ENCODE data around the gene ZPR1. TPM values are rescaled to one million over a fixed set of nuclear protein-coding genes. Genes with fewer than 3 reads are reported as not detected.
"Not testable (repeated sequence)": the region's sequence is repeated elsewhere in the genome, so short reads cannot be mapped to it uniquely, and the experiment has no call there.

ZPR1 gene
- total and polyA plus RNA-seq, 2 experiments from 2014 or later: 30.8 to 76.8 TPM

DNA sequence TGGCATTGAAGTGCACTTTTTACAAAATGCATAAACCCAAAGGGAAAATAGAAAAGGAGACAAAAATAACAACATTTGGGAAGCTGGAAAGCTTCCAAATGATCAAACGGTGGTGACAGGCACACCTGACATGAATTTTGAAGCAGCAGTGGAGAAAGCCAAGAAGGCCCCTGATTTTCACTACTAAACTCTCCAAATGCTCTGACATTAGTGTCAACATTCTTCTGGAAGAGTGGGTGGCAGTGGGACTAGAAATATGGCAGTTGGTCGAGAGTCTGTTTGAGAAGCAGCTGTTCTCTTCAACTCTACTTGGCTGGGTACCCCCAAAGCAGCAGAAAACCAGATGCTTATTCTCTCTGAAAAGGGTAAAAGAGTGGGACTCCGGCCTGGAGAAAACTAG is 16.2 kb upstream of the ZPR1 start:
- TF ChIP-seq EZH2phosphoT487 (IDR thresholded peaks at IDR 0.05; ENCODE audit: insufficient read depth, low read depth) (no peak), EZH2 (IDR thresholded peaks at IDR 0.05; ENCODE audit: insufficient read depth, poor library complexity, severe bottlenecking) (no peak)
- DNase-seq: no peak
- Histone ChIP-seq H3K9me3 (ENCODE audit: low read depth) (no peaks in the 10 kb centered on the region), H3K9ac (no peak overlapping the region), H3K4me1 (ENCODE audit: insufficient read depth) (peaks cover 6% of the 10 kb centered on the region), H3K27ac (no peak overlapping the region), H3K9me2 (ENCODE audit: insufficient read depth) (no peaks in the 10 kb centered on the region), H3K4me3 (no peak overlapping the region), H4K20me1 (ENCODE audit: insufficient read depth) (no peaks in the 10 kb centered on the region), H3K4me2 (ENCODE audit: unreplicated experiment) (no peak overlapping the region), H2AFZ (no peak overlapping the region), H3K36me3 (ENCODE audit: low read depth) (no peaks in the 10 kb centered on the region), H3K27me3 (replicated peaks; ENCODE audit: insufficient read depth) (no peaks in the 10 kb centered on the region), H3K79me2 (ENCODE audit: insufficient read depth) (no peaks in the 10 kb centered on the region), H3F3A (ENCODE audit: insufficient read depth) (no peaks in the 10 kb centered on the region)
- in situ Hi-C loops (cut with MboI): no loop called here
- 33 to 34% methylated on average over 3 of the region's 3 CpGs for WGBS, 2 experiments (ENCODE audit: low coverage in 1 of 2, low lambda C conversion rate in 2 of 2, missing lambda C conversion rate in 2 of 2)

DNA sequence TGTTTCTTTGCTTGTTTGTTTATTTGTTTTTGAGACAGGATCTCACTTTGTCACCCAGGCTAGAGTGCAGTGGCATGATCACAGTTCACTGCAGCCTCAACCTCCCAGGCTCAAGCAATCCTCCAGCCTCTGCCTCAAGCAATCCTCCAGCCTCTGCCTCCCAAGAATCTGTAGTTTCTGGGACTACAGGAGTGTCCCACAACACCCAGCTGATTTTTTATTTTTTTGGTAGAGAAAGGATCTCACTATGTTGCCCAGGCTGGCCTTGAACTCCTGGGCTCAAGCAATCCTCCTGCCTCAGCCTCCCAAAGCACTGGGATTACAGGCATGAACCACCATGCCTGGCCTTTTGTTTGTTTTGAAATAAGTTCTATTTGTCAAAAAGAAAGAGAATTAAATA is 13.8 kb upstream of the ZPR1 start:
- H2AFZ ChIP-seq; H3K27me3 ChIP-seq (replicated peaks; ENCODE audit: insufficient read depth); H3K9ac ChIP-seq; H3K79me2 ChIP-seq (ENCODE audit: insufficient read depth); H3K9me2 ChIP-seq (ENCODE audit: insufficient read depth); in situ Hi-C loops (cut with MboI); H3K27ac ChIP-seq; H3K4me2 ChIP-seq (ENCODE audit: unreplicated experiment); DNase-seq; H3F3A ChIP-seq (ENCODE audit: insufficient read depth); H3K4me1 ChIP-seq (ENCODE audit: insufficient read depth); H4K20me1 ChIP-seq (ENCODE audit: insufficient read depth); H3K36me3 ChIP-seq (ENCODE audit: low read depth); H3K4me3 ChIP-seq; H3K9me3 ChIP-seq (ENCODE audit: low read depth): not testable (repeated sequence)

DNA sequence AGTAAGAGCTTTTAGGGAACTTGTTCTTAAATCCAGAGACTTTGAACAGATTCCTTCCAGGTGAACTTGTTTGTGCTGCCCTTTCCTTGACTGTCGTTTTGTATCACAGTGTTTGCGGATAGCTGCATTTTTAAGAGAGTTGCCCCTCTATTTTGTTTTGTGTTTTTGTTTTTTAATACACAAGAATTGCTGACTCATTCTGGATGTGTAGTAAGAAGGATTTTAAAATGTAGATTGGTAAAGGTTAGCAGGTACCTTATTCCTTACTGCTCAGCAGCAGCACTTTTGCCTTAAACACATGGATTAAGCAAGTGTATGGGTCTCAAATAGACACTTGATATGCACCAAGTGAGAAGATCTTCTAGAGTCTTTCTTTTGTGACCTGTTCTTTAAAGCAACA is 12.8 kb upstream of the ZPR1 start:
- Histone ChIP-seq H3K9me2 (ENCODE audit: insufficient read depth) (no peaks in the 10 kb centered on the region), H3K79me2 (ENCODE audit: insufficient read depth) (no peaks in the 10 kb centered on the region), H3K4me1 (ENCODE audit: insufficient read depth) (no peaks in the 10 kb centered on the region), H3K27ac (no peak overlapping the region), H3K4me2 (ENCODE audit: unreplicated experiment) (no peak overlapping the region), H3K9me3 (ENCODE audit: low read depth) (no peaks in the 10 kb centered on the region), H3F3A (ENCODE audit: insufficient read depth) (no peaks in the 10 kb centered on the region), H3K27me3 (replicated peaks; ENCODE audit: insufficient read depth) (no peaks in the 10 kb centered on the region), H2AFZ (no peak overlapping the region), H4K20me1 (ENCODE audit: insufficient read depth) (no peaks in the 10 kb centered on the region), H3K36me3 (ENCODE audit: low read depth) (no peaks in the 10 kb centered on the region), H3K4me3 (no peak overlapping the region), H3K9ac (no peak overlapping the region)
- in situ Hi-C loops (cut with MboI): no loop called here
- WGBS, 2 experiments (ENCODE audit: low coverage in 1 of 2, low lambda C conversion rate in 2 of 2, missing lambda C conversion rate in 2 of 2): 93 to 94% methylated on average over 2 of the region's 2 CpGs
- TF ChIP-seq EZH2phosphoT487 (IDR thresholded peaks at IDR 0.05; ENCODE audit: insufficient read depth, low read depth) (no peak), EZH2 (IDR thresholded peaks at IDR 0.05; ENCODE audit: insufficient read depth, poor library complexity, severe bottlenecking) (no peak)
- no peak for DNase-seq

DNA sequence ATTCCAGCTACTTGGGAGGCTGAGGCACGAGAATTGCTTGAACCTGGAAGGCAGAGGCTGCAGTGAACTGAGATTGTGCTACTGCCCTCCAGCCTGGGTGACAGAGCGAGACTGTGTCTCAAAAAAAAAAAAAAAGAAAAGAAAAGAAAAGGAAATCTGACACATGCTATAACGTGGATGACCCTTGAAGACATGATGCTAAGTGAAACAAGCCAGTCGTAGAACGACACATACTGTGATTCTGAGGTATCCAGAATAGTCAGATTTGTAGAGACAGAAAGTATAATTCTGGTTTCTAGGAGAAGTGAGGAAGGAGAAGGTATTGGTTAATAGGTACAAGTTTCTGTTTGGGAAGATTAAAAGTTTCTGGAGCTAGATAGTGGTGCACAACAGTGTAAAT is 10.5 kb upstream of the ZPR1 start:
- H3K9me2 ChIP-seq (ENCODE audit: insufficient read depth): no peaks in the 10 kb centered on the region
- no peak for DNase-seq
- no peak overlapping the region for H3K27ac ChIP-seq
- H3K4me3 ChIP-seq: no peak overlapping the region
- H3K36me3 ChIP-seq (ENCODE audit: low read depth): no peaks in the 10 kb centered on the region
- no peak overlapping the region for H2AFZ ChIP-seq
- TF ChIP-seq EZH2phosphoT487 (IDR thresholded peaks at IDR 0.05; ENCODE audit: insufficient read depth, low read depth) (no peak), EZH2 (IDR thresholded peaks at IDR 0.05; ENCODE audit: insufficient read depth, poor library complexity, severe bottlenecking) (no peak)
- WGBS, 2 experiments (ENCODE audit: low coverage in 1 of 2, low lambda C conversion rate in 2 of 2, missing lambda C conversion rate in 2 of 2): 67 to 75% methylated on average over 5 of the region's 5 CpGs
- in situ Hi-C loops (cut with MboI): no loop called here
- H3K4me1 ChIP-seq (ENCODE audit: insufficient read depth): peaks cover 14% of the 10 kb centered on the region
- peaks cover 10% of the 10 kb centered on the region for H3F3A ChIP-seq (ENCODE audit: insufficient read depth)
- H4K20me1 ChIP-seq (ENCODE audit: insufficient read depth): no peaks in the 10 kb centered on the region
- H3K9me3 ChIP-seq (ENCODE audit: low read depth): no peaks in the 10 kb centered on the region
- no peaks in the 10 kb centered on the region for H3K27me3 ChIP-seq (replicated peaks; ENCODE audit: insufficient read depth)
- H3K9ac ChIP-seq: no peak overlapping the region
- no peaks in the 10 kb centered on the region for H3K79me2 ChIP-seq (ENCODE audit: insufficient read depth)
- H3K4me2 ChIP-seq (ENCODE audit: unreplicated experiment): no peak overlapping the region

DNA sequence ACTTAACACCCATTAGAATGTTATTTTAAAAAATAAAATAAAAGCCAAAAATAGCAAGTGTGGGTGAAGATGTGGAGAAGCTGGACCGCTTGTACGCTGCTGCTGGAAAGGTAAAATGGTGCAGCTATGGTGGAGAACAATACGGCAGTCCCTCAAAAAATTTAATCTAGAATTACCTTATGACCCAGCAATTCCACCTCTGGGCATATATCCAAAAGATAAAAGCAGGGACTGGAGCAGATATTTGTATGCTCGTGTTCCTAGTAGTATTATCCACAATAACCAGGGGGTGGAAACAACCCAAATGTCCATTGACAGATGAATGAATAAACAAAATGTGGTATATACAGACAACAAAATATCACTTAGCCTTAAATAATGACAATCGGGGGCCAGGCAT is 10.0 kb upstream of the ZPR1 start:
- no peaks in the 10 kb centered on the region for H3K9me3 ChIP-seq (ENCODE audit: low read depth)
- no peaks in the 10 kb centered on the region for H3K36me3 ChIP-seq (ENCODE audit: low read depth)
- peaks cover 14% of the 10 kb centered on the region for H3F3A ChIP-seq (ENCODE audit: insufficient read depth)
- no peak for DNase-seq
- no peaks in the 10 kb centered on the region for H3K79me2 ChIP-seq (ENCODE audit: insufficient read depth)
- H3K4me1 ChIP-seq (ENCODE audit: insufficient read depth): peaks cover 18% of the 10 kb centered on the region
- H3K4me3 ChIP-seq: no peak overlapping the region
- no peaks in the 10 kb centered on the region for H4K20me1 ChIP-seq (ENCODE audit: insufficient read depth)
- no peak overlapping the region for H3K27ac ChIP-seq
- in situ Hi-C loops (cut with MboI): no loop called here
- no peak overlapping the region for H3K9ac ChIP-seq
- H3K4me2 ChIP-seq (ENCODE audit: unreplicated experiment): no peak overlapping the region
- H2AFZ ChIP-seq: no peak overlapping the region
- H3K27me3 ChIP-seq (replicated peaks; ENCODE audit: insufficient read depth): no peaks in the 10 kb centered on the region
- WGBS, 2 experiments (ENCODE audit: low coverage in 1 of 2, low lambda C conversion rate in 2 of 2, missing lambda C conversion rate in 2 of 2): 87% methylated on average over 5 of the region's 5 CpGs
- no peaks in the 10 kb centered on the region for H3K9me2 ChIP-seq (ENCODE audit: insufficient read depth)
- TF ChIP-seq EZH2phosphoT487 (IDR thresholded peaks at IDR 0.05; ENCODE audit: insufficient read depth, low read depth) (no peak), EZH2 (IDR thresholded peaks at IDR 0.05; ENCODE audit: insufficient read depth, poor library complexity, severe bottlenecking) (no peak)
